ENCODE results near the gene SMIM35.

The SMIM35 gene

DNA sequence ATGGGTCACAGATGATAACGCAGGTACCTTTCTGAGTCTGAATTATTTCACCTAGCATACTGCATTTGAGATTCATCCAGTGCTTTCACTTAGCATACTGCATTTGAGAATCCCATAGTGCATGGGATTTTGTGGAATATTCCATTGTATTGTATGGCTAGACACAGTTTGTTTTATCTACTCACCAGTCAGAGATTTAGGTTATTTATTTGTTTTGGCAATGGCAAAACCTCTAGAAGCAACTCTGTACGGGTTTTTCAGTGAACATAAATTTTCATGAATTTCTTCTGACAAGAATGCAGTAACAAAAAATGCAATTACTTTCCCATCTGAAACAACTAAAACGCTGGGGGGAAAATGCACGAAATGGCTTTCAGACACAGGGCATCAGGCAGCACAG lies 41.5 kb upstream of the SMIM35 start:
- ATAC-seq: no peak

GRCh38 chr11:118126082-118126838 lies 39.5 kb upstream of the SMIM35 start:
- no peak for ATAC-seq
- TF ChIP-seq OSR1 (CRISPR knock-in tag; IDR thresholded peaks at IDR 0.05) (no peak), ZNF8 (CRISPR knock-in tag; IDR thresholded peaks at IDR 0.05) (no peak), ISL1 (CRISPR knock-in tag; IDR thresholded peaks at IDR 0.05) (no peak), ZFP3 (CRISPR knock-in tag; IDR thresholded peaks at IDR 0.05) (no peak), ZNF70 (CRISPR knock-in tag; IDR thresholded peaks at IDR 0.05) (no peak), SNAI2 (CRISPR knock-in tag; IDR thresholded peaks at IDR 0.05) (no peak), ARNTL (CRISPR knock-in tag; IDR thresholded peaks at IDR 0.05; ENCODE audit: borderline replicate concordance, low read depth) (no peak), CSDC2 (CRISPR knock-in tag; IDR thresholded peaks at IDR 0.05) (no peak), ZNF565 (CRISPR knock-in tag; conservative IDR thresholded peaks at IDR 0.05; ENCODE audit: low read depth) (no peak), PPARA (CRISPR knock-in tag; IDR thresholded peaks at IDR 0.05; ENCODE audit: borderline replicate concordance) (no peak), TSHZ2 (CRISPR knock-in tag; IDR thresholded peaks at IDR 0.05) (no peak), BACH2 (CRISPR knock-in tag; IDR thresholded peaks at IDR 0.05; ENCODE audit: borderline replicate concordance) (no peak), GLIS3 (CRISPR knock-in tag; IDR thresholded peaks at IDR 0.05) (no peak), RARB (CRISPR knock-in tag; IDR thresholded peaks at IDR 0.05) (no peak), CREB5 (CRISPR knock-in tag; IDR thresholded peaks at IDR 0.05; ENCODE audit: low read depth) (no peak)
- TF ChIP-seq, protein P1, sequence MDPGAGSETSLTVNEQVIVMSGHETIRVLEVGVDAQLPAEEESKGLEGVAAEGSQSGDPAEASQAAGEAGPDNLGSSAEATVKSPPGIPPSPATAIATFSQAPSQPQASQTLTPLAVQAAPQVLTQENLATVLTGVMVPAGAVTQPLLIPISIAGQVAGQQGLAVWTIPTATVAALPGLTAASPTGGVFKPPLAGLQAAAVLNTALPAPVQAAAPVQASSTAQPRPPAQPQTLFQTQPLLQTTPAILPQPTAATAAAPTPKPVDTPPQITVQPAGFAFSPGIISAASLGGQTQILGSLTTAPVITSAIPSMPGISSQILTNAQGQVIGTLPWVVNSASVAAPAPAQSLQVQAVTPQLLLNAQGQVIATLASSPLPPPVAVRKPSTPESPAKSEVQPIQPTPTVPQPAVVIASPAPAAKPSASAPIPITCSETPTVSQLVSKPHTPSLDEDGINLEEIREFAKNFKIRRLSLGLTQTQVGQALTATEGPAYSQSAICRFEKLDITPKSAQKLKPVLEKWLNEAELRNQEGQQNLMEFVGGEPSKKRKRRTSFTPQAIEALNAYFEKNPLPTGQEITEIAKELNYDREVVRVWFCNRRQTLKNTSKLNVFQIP (CRISPR knock-in tag; IDR thresholded peaks at IDR 0.05; ENCODE audit: borderline replicate concordance, low read depth): no peak

More for the DNA sequence above, 41.5 kb upstream of the SMIM35 start:
- TF ChIP-seq TCF4 (CRISPR knock-in tag; IDR thresholded peaks at IDR 0.05; ENCODE audit: borderline replicate concordance) (no peak), ZC3H10 (CRISPR knock-in tag; IDR thresholded peaks at IDR 0.05) (no peak), ESRRG (CRISPR knock-in tag; IDR thresholded peaks at IDR 0.05) (no peak), ISL1 (CRISPR knock-in tag; IDR thresholded peaks at IDR 0.05) (0 out of 2 replicates have a peak, but pooled peaks have one; percentile 22)

DNA sequence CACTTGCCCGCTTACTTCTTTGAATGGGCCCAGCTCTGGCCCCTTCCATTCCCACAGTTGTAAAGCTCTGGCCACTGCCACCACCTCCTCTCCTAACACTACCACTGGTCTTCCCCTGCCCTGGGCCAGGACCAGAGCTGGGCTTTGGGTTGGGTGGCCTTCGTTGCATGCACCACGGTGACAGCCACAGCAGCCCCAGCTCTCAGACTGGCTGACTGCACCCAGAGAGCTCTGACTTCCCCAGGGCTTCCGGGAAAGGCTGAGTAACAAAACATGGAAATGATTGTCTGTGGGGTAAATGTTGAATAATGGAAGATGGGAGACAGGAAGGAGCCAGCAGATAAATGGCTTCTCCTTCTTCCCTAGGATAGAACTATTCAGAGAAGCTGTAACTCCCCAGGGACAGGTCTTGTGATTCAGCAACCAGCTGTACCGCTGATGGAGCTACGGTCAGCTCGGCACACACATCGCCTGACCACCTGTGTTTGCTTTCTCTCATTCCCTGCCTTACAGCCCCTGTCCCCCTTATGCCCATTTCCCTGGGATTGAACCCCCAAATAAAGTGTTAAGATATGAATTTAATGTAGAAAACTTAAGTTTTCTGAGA lies 38.3 kb upstream of the SMIM35 start:
- no peak for ATAC-seq
- no peak for TF ChIP-seq ZC3H10 (CRISPR knock-in tag; IDR thresholded peaks at IDR 0.05)

DNA sequence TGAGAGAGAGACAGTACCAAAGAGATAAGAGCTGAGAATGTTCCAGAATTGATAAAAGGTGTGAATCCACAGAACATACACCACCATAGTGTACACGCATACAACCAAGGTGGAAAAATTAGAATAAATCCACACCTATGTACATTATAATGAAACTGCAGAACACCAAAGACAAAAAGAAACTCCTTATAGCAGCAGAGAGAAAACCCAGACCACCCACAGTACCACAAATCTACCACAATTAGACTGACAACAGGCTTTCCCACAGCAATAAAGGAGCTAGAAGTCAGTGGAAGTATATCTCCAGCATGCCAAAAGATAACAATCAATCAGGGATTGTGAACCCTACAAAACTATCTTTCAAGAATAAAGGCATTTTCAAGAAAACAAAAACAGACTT lies 34.0 kb upstream of the SMIM35 start:
- no peak for TF ChIP-seq ZFP30 (CRISPR knock-in tag; IDR thresholded peaks at IDR 0.05)
- no peak for ATAC-seq

DNA sequence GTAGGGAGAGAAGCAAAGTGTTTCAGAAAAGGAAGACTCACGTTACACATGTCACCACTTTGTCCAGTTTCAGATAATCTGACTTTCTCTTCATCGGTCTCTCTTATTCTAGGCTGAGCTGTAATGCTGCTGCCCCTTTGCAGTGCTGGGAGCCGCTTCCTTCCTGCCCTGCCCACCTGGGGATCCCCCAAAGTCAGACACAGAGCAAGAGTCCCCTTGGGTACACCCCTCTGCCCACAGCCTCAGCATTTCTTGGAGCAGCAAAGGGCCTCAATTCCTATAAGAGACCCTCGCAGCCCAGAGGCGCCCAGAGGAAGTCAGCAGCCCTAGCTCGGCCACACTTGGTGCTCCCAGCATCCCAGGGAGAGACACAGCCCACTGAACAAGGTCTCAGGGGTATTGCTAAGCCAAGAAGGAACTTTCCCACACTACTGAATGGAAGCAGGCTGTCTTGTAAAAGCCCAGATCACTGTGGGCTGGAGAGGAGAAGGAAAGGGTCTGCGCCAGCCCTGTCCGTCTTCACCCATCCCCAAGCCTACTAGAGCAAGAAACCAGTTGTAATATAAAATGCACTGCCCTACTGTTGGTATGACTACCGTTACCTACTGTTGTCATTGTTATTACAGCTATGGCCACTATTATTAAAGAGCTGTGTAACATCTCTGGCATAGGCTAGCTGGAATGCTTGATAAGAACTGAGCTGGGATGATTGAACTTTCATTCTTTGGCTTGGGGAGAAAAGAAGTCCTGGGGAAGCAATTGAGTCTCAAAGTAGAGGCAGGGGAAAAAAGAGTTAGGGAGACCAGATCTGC lies 31.2 kb upstream of the SMIM35 start:
- ATAC-seq: no peak
- TF ChIP-seq OSR1 (CRISPR knock-in tag; IDR thresholded peaks at IDR 0.05) (no peak), ZNF8 (CRISPR knock-in tag; IDR thresholded peaks at IDR 0.05) (no peak), ZFP3 (CRISPR knock-in tag; IDR thresholded peaks at IDR 0.05) (no peak), TSHZ2 (CRISPR knock-in tag; IDR thresholded peaks at IDR 0.05) (no peak), CREB5 (CRISPR knock-in tag; IDR thresholded peaks at IDR 0.05; ENCODE audit: low read depth) (no peak), ARNTL (CRISPR knock-in tag; IDR thresholded peaks at IDR 0.05; ENCODE audit: borderline replicate concordance, low read depth) (no peak), ZNF70 (CRISPR knock-in tag; IDR thresholded peaks at IDR 0.05) (no peak), ZC3H10 (CRISPR knock-in tag; IDR thresholded peaks at IDR 0.05) (no peak), GLIS3 (CRISPR knock-in tag; IDR thresholded peaks at IDR 0.05) (no peak), CSDC2 (CRISPR knock-in tag; IDR thresholded peaks at IDR 0.05) (no peak), BACH2 (CRISPR knock-in tag; IDR thresholded peaks at IDR 0.05; ENCODE audit: borderline replicate concordance) (no peak)

Measured in SK-N-SH treated with all-trans-retinoic acid at 6 μM for 48 hours (cell line).